Fibroblast of the aortic adventitia (primary cell): ENCODE measurements around the gene SMARCD1. TPM values are rescaled to one million over a fixed set of nuclear protein-coding genes. Genes with fewer than 3 reads are reported as not detected.

Experiments used
- DNase-seq: peaks from one replicate; pipeline ENCODE4 v3.0.0-alpha.2; 2010; ENCODE audit warnings: low read depth
- H3K4me3 ChIP-seq: 2 replicates; pipeline ENCODE4 v1.5.1; 2011; ENCODE audit warnings: low read depth, mild to moderate bottlenecking, control low read depth, low read length, moderate library complexity
- CTCF ChIP-seq: IDR thresholded peaks from 2 replicates; pipeline ENCODE4 v1.5.1; 2011; ENCODE audit warnings: mild to moderate bottlenecking, low read length, control low read depth, inconsistent platforms; ENCODE audit not compliant: insufficient read depth
- total RNA-seq: library from RNA; depleted of rRNA; stranded (reverse); fragments of >200 nt; gene quantifications from 2 replicates; pipeline ENCODE4 v1.2.3, GENCODE V29; 2012; ENCODE audit warnings: low replicate concordance

SMARCD1 gene
- total RNA-seq, 1 donor, result 49.0 TPM

- TF ChIP-seq CTCF, result no peak
- peak; percentile 19 for DNase-seq
- peak overlapping the region; percentile 75 for H3K4me3 ChIP-seq
Observed at GRCh38 chr12:50085615-50086072, 502 bp downstream of the SMARCD1 start.

GRCh38 chr12:50086148-50086547 is 1.0 kb downstream of the SMARCD1 start:
- H3K4me3 ChIP-seq, result peak overlapping the region; percentile 75
- no peak for DNase-seq
- no peak for TF ChIP-seq CTCF

GRCh38 chr12:50087151-50087550 is 2.0 kb downstream of the SMARCD1 start:
- no peak overlapping the region for H3K4me3 ChIP-seq
- no peak for DNase-seq
- no peak for TF ChIP-seq CTCF

GRCh38 chr12:50087995-50088394 is 2.9 kb downstream of the SMARCD1 start:
- no peak for TF ChIP-seq CTCF
- peak; percentile 78 for DNase-seq
- H3K4me3 ChIP-seq, result no peak overlapping the region

GRCh38 chr12:50088577-50089335 is 3.6 kb downstream of the SMARCD1 start:
- no peak overlapping the region for H3K4me3 ChIP-seq
- peak; percentile 56 for DNase-seq
- peak; percentile 87 for TF ChIP-seq CTCF

- TF ChIP-seq CTCF, result no peak
- no peak for DNase-seq
- no peak overlapping the region for H3K4me3 ChIP-seq
Observed at GRCh38 chr12:50089730-50090129, 4.6 kb downstream of the SMARCD1 start.

GRCh38 chr12:50090391-50090790 is 5.2 kb downstream of the SMARCD1 start:
- H3K4me3 ChIP-seq, result no peak overlapping the region
- TF ChIP-seq CTCF, result no peak
- no peak for DNase-seq
